HUES48 (cell line): ENCODE measurements around the gene C4orf50.

Source experiments
- H3K27ac ChIP-seq: one replicate; pipeline ENCODE4 v1.7.0; 2013; ENCODE audit warnings: low read depth, low read length, inconsistent platforms
- H3K27me3 ChIP-seq: 2 replicates; pipeline ENCODE4 v1.6.1; 2013; ENCODE audit warnings: mild to moderate bottlenecking, low read length; ENCODE audit not compliant: control insufficient read depth, insufficient read depth
- H3K36me3 ChIP-seq: 2 replicates; pipeline ENCODE4 v1.6.1; 2013; ENCODE audit warnings: low read length; ENCODE audit not compliant: control insufficient read depth, insufficient read depth
- H3K4me1 ChIP-seq: 2 replicates; pipeline ENCODE4 v1.6.1; 2013; ENCODE audit warnings: mild to moderate bottlenecking, low read length; ENCODE audit not compliant: control insufficient read depth, insufficient read depth
- H3K4me3 ChIP-seq: 2 replicates; pipeline ENCODE4 v1.5.1; 2013; ENCODE audit warnings: mild to moderate bottlenecking, low read depth, low read length
- H3K9ac ChIP-seq: 2 replicates; pipeline ENCODE4 v1.6.1; 2013; ENCODE audit warnings: mild to moderate bottlenecking, low read depth, low read length, moderate library complexity
- H3K9me3 ChIP-seq: 2 replicates; pipeline ENCODE4 v1.6.1; 2013; ENCODE audit warnings: low read length; ENCODE audit not compliant: control insufficient read depth, insufficient read depth

The C4orf50 gene

GRCh38 chr4:6028168-6028567 is 9.9 kb upstream of the C4orf50 start:
- no peak overlapping the region for H3K4me3 ChIP-seq
- H3K27ac ChIP-seq, result no peak overlapping the region
- no peak overlapping the region for H3K9ac ChIP-seq
- H3K9me3 ChIP-seq, result no peaks in the 10 kb centered on the region
- H3K27me3 ChIP-seq, result no peaks in the 10 kb centered on the region
- H3K4me1 ChIP-seq, result no peaks in the 10 kb centered on the region
- H3K36me3 ChIP-seq, result no peaks in the 10 kb centered on the region

- H3K9ac ChIP-seq, result no peak overlapping the region
- H3K4me3 ChIP-seq, result no peak overlapping the region
- no peak overlapping the region for H3K27ac ChIP-seq
- H3K36me3 ChIP-seq, result no peaks in the 10 kb centered on the region
- H3K9me3 ChIP-seq, result no peaks in the 10 kb centered on the region
- H3K27me3 ChIP-seq, result no peaks in the 10 kb centered on the region
- H3K4me1 ChIP-seq, result no peaks in the 10 kb centered on the region
Observed at GRCh38 chr4:6027392-6027791, 9.2 kb upstream of the C4orf50 start.

GRCh38 chr4:6024313-6024960 is 6.2 kb upstream of the C4orf50 start:
- H3K4me3 ChIP-seq, result no peak overlapping the region
- H3K27ac ChIP-seq, result no peak overlapping the region
- H3K9me3 ChIP-seq, result no peaks in the 10 kb centered on the region
- H3K9ac ChIP-seq, result no peak overlapping the region
- H3K27me3 ChIP-seq, result no peaks in the 10 kb centered on the region
- H3K4me1 ChIP-seq, result peaks cover 2% of the 10 kb centered on the region; the same call in 1 of the 2 replicates
- H3K36me3 ChIP-seq, result no peaks in the 10 kb centered on the region

GRCh38 chr4:6023731-6024130 is 5.5 kb upstream of the C4orf50 start:
- no peaks in the 10 kb centered on the region for H3K9me3 ChIP-seq
- no peak overlapping the region for H3K9ac ChIP-seq
- H3K4me1 ChIP-seq, result peaks cover 6% of the 10 kb centered on the region; the same call in 1 of the 2 replicates
- H3K27me3 ChIP-seq, result no peaks in the 10 kb centered on the region
- H3K27ac ChIP-seq, result no peak overlapping the region
- H3K36me3 ChIP-seq, result no peaks in the 10 kb centered on the region
- H3K4me3 ChIP-seq, result no peak overlapping the region

- Histone ChIP-seq H3K27ac (no peak overlapping the region), H3K4me3 (no peak overlapping the region), H3K27me3 (no peaks in the 10 kb centered on the region), H3K9me3 (no peaks in the 10 kb centered on the region), H3K9ac (no peak overlapping the region), H3K36me3 (no peaks in the 10 kb centered on the region), H3K4me1 (peaks cover 6% of the 10 kb centered on the region; the same call in 1 of the 2 replicates)
Observed at GRCh38 chr4:6022607-6023288, 4.5 kb upstream of the C4orf50 start.

GRCh38 chr4:6021831-6022606 is 3.8 kb upstream of the C4orf50 start:
- Histone ChIP-seq H3K36me3 (no peaks in the 10 kb centered on the region), H3K9me3 (no peaks in the 10 kb centered on the region), H3K9ac (no peak overlapping the region), H3K27ac (no peak overlapping the region), H3K4me1 (peaks cover 6% of the 10 kb centered on the region; the same call in 1 of the 2 replicates), H3K4me3 (no peak overlapping the region), H3K27me3 (no peaks in the 10 kb centered on the region)

- Histone ChIP-seq H3K9me3 (no peaks in the 10 kb centered on the region), H3K9ac (no peak overlapping the region), H3K36me3 (no peaks in the 10 kb centered on the region), H3K27ac (no peak overlapping the region), H3K4me3 (no peak overlapping the region), H3K4me1 (peaks cover 6% of the 10 kb centered on the region; the same call in 1 of the 2 replicates), H3K27me3 (no peaks in the 10 kb centered on the region)
Observed at GRCh38 chr4:6020613-6021012, 2.4 kb upstream of the C4orf50 start.

- Histone ChIP-seq H3K27me3 (no peaks in the 10 kb centered on the region), H3K9ac (no peak overlapping the region), H3K27ac (no peak overlapping the region), H3K36me3 (no peaks in the 10 kb centered on the region), H3K4me3 (no peak overlapping the region), H3K4me1 (peaks cover 6% of the 10 kb centered on the region; the same call in 1 of the 2 replicates), H3K9me3 (no peaks in the 10 kb centered on the region)
Observed at GRCh38 chr4:6019316-6020263, 1.4 kb upstream of the C4orf50 start.

- Histone ChIP-seq H3K4me1 (peaks cover 6% of the 10 kb centered on the region; the same call in 1 of the 2 replicates), H3K4me3 (no peak overlapping the region), H3K27me3 (no peaks in the 10 kb centered on the region), H3K9me3 (no peaks in the 10 kb centered on the region), H3K27ac (no peak overlapping the region), H3K9ac (no peak overlapping the region), H3K36me3 (no peaks in the 10 kb centered on the region)
Observed at GRCh38 chr4:6017800-6018199, 431 bp downstream of the C4orf50 start.

GRCh38 chr4:6017030-6017429 is 1.2 kb downstream of the C4orf50 start:
- no peaks in the 10 kb centered on the region for H3K27me3 ChIP-seq
- no peak overlapping the region for H3K9ac ChIP-seq
- no peaks in the 10 kb centered on the region for H3K36me3 ChIP-seq
- H3K4me1 ChIP-seq, result peaks cover 6% of the 10 kb centered on the region; the same call in 1 of the 2 replicates
- H3K4me3 ChIP-seq, result no peak overlapping the region
- H3K9me3 ChIP-seq, result no peaks in the 10 kb centered on the region
- H3K27ac ChIP-seq, result no peak overlapping the region
